HepG2 (cell line): ENCODE measurements around the gene CCNT2. TPM values are rescaled to one million over a fixed set of nuclear protein-coding genes. Genes with fewer than 3 reads are reported as not detected.

Source experiments
- ATAC-seq: fragments of 200-7000 bp; cut with Tn5 transposase; 3 replicates; pipeline ENCODE4 v1.9.1; 2020; ENCODE audit warnings: mild to moderate bottlenecking, moderate library complexity
- BruUV-seq: library from RNA; stranded (reverse); fragments of 400-500 nt; replicated peaks from 2 replicates; lab custom pipeline; 2021; lab: Mats Ljungman, UMichigan
- CTCF ChIA-PET: fragments of 300-600 bp; formaldehyde crosslinking; extraction: SDS; loops from one replicate; lab custom pipeline; 2021; ENCODE audit warnings: low total read pairs, inconsistent platforms, low intra/inter-chr PET ratio; lab: Yijun Ruan, JAX
- POLR2A ChIA-PET: fragments of 350-600 bp; sonication (Branson Sonifier 250); formaldehyde crosslinking; loops from one replicate; lab custom pipeline; 2020; ENCODE audit warnings: antibody characterized with exemption, inconsistent platforms; lab: Yijun Ruan, JAX
- DNase-seq: peaks from one replicate; pipeline ENCODE4 v3.0.0-alpha.2; 2015; ENCODE audit warnings: low spot score
- FAIRE-seq: peaks from 3 replicates; lab custom pipeline; 2011; peaks lifted over from hg19 to GRCh38; lab: Jason Lieb, UNC
- H2AFZ ChIP-seq: one replicate; pipeline ENCODE4 v1.6.1; 2011; ENCODE audit warnings: low read length, inconsistent platforms
- H3K27ac ChIP-seq: fragments of 300-600 bp; 3 replicates; pipeline ENCODE4 v1.8.0; 2011; ENCODE audit warnings: mixed run types, mild to moderate bottlenecking, mixed read lengths, low read length, inconsistent platforms; ENCODE audit not compliant: insufficient read depth; ENCODE audit errors: extremely low read length
- H3K27me3 ChIP-seq, 2 experiments: fragments of 200-600 bp in 1 of 2; 2 replicates in 1 of 2; 3 replicates in 1 of 2; pipeline versions ENCODE4 v1.6.0 to v1.8.0; 2011; ENCODE audit warnings: low read length in 2 of 2, mild to moderate bottlenecking in 2 of 2, moderate library complexity in 2 of 2, inconsistent platforms in 1 of 2; ENCODE audit not compliant: insufficient read depth in 2 of 2, control insufficient read depth in 1 of 2
- H3K36me3 ChIP-seq, 2 experiments: fragments of 200-600 bp in 1 of 2; replicated peaks in 1 of 2; 2 replicates in 1 of 2; 3 replicates in 1 of 2; pipeline versions ENCODE4 v1.5.1 to v1.8.0; 2011; ENCODE audit warnings: low read length in 2 of 2, inconsistent platforms in 1 of 2; ENCODE audit not compliant: insufficient read depth in 2 of 2, control insufficient read depth in 1 of 2
- H3K4me1 ChIP-seq: 2 replicates; pipeline ENCODE4 v1.5.1; 2012; ENCODE audit warnings: low read length, inconsistent platforms; ENCODE audit not compliant: insufficient read depth
- H3K4me2 ChIP-seq: 2 replicates; pipeline ENCODE4 v1.6.0; 2011; ENCODE audit warnings: low read depth, low read length, inconsistent platforms
- H3K4me3 ChIP-seq, 3 experiments: fragments of 200-600 bp in 1 of 3; sonication (generic), shearing (Covaris generic) in 1 of 3; replicated peaks in 1 of 3; 2 replicates each; pipeline ENCODE4 v1.5.1; 2011 to 2016; ENCODE audit warnings: low read length in 3 of 3, inconsistent platforms in 2 of 3, low read depth in 2 of 3, mild to moderate bottlenecking in 2 of 3, control low read depth in 1 of 3, mixed read lengths in 1 of 3; ENCODE audit not compliant: insufficient read depth in 1 of 3
- H3K79me2 ChIP-seq: one replicate; pipeline ENCODE4 v1.6.1; 2011; ENCODE audit warnings: low read length, inconsistent platforms; ENCODE audit not compliant: insufficient read depth
- H3K9ac ChIP-seq: 2 replicates; pipeline ENCODE4 v1.6.0; 2011; ENCODE audit warnings: mild to moderate bottlenecking, low read depth, low read length, inconsistent platforms; ENCODE audit not compliant: insufficient read depth
- H3K9me3 ChIP-seq: 2 replicates; pipeline ENCODE4 v1.5.1; 2012; ENCODE audit warnings: mild to moderate bottlenecking, low read length
- H4K20me1 ChIP-seq: 2 replicates; pipeline ENCODE4 v1.6.0; 2011; ENCODE audit warnings: inconsistent platforms, mild to moderate bottlenecking, low read length, moderate library complexity; ENCODE audit not compliant: insufficient read depth
- CHCHD3 ChIP-seq: sonication (generic); formaldehyde crosslinking; IDR thresholded peaks from 2 replicates; pipeline ENCODE4 v1.8.0; 2022; ENCODE audit warnings: mild to moderate bottlenecking, missing genetic modification reagents, moderate library complexity
- DR1 ChIP-seq: sonication (generic); formaldehyde crosslinking; IDR thresholded peaks from 2 replicates; pipeline ENCODE4 v1.8.0; 2021; ENCODE audit warnings: mild to moderate bottlenecking, missing genetic modification reagents, inconsistent platforms
- HCFC1 ChIP-seq: fragments of 150-350 bp; IDR thresholded peaks from 2 replicates; pipeline ENCODE4 v1.6.1; 2014; ENCODE audit warnings: low read depth, low read length
- MAZ ChIP-seq, 2 experiments: sonication (generic) in 1 of 2; formaldehyde crosslinking in 1 of 2; IDR thresholded peaks; 2 replicates each; pipeline versions ENCODE4 v1.5.0 to v1.6.1; 2012 to 2020; ENCODE audit warnings: low read depth in 2 of 2, mild to moderate bottlenecking in 2 of 2, borderline replicate concordance in 1 of 2, improper control_type of control experiment in 1 of 2, low read length in 1 of 2, missing genetic modification reagents in 1 of 2, moderate library complexity in 1 of 2
- SP2 ChIP-seq: sonication (generic); formaldehyde crosslinking; IDR thresholded peaks from 2 replicates; pipeline ENCODE4 v1.5.1; 2020; ENCODE audit warnings: mild to moderate bottlenecking, missing genetic modification reagents
- ZNF207 ChIP-seq: fragments of 450-650 bp; IDR thresholded peaks from 2 replicates; pipeline ENCODE4 v1.6.1; 2016; ENCODE audit warnings: antibody characterized with exemption, borderline replicate concordance
- ZNF446 ChIP-seq: sonication (generic); formaldehyde crosslinking; IDR thresholded peaks from 2 replicates; pipeline ENCODE4 v1.5.0; 2020; ENCODE audit warnings: mild to moderate bottlenecking, missing genetic modification reagents
- ZNF468 ChIP-seq: sonication (generic); formaldehyde crosslinking; IDR thresholded peaks from 2 replicates; pipeline ENCODE4 v1.8.0; 2022; ENCODE audit warnings: mild to moderate bottlenecking, moderate library complexity, missing genetic modification reagents
- ZNF570 ChIP-seq: sonication (generic); formaldehyde crosslinking; IDR thresholded peaks from 2 replicates; pipeline ENCODE4 v1.4.0; 2020; ENCODE audit warnings: mild to moderate bottlenecking, missing genetic modification reagents, borderline replicate concordance
- WGBS: methylation state at CpG from one replicate; pipeline ENCODE4 v1.1.6; 2017; ENCODE audit warnings: low lambda C conversion rate; 5-methylcytosine and 5-hydroxymethylcytosine counted together
- in situ Hi-C: cut with HindIII; loops from 2 replicates; pipeline ENCODE4 v1.10.0; 2017; ENCODE audit warnings: low pct_unique_long_range_greater_than_20kb; ENCODE audit not compliant: extremely low pct_ligation_motif_present
- intact Hi-C: fragments of 100-400 bp; cut with micrococcal nuclease; formaldehyde crosslinking; loops from one replicate; pipeline ENCODE4 v1.10.0; 2022; ENCODE audit not compliant: unreplicated experiment
- polyA plus RNA-seq, 8 experiments: library from polyadenylated mRNA; depleted of rRNA in 3 of 8; stranded (reverse) in 7 of 8; unstranded in 1 of 8; fragments of >200 nt; fragmentation: Illumina TruSeq in 4 of 8; extraction: Trizol in 4 of 8; gene quantifications; 2 replicates each; pipeline versions ENCODE4 v1.2.1 to v1.2.3, GENCODE V29; 2011 to 2016; ENCODE audit warnings: low read depth in 4 of 8, missing spikeins in 1 of 8, mixed read lengths in 1 of 8; ENCODE audit not compliant: insufficient read depth in 1 of 8
- total RNA-seq, 5 experiments: library from RNA; depleted of rRNA; stranded (reverse); fragments of >200 nt; fragmentation: Illumina TruSeq; extraction: Trizol; gene quantifications; 2 replicates each; pipeline ENCODE4 v1.2.3, GENCODE V29; 2016; ENCODE audit warnings: low read depth in 1 of 5
- TF ChIP-seq, protein P1 (sequence below): sonication (generic); formaldehyde crosslinking; conservative IDR thresholded peaks from 2 replicates; pipeline ENCODE4 v1.4.0; 2020; ENCODE audit warnings: missing genetic modification reagents
- TF ChIP-seq, protein P2 (sequence below): sonication (generic); formaldehyde crosslinking; IDR thresholded peaks from 2 replicates; pipeline ENCODE4 v1.4.0; 2020; ENCODE audit warnings: missing genetic modification reagents
- TF ChIP-seq, protein P3 (sequence below): sonication (generic); formaldehyde crosslinking; IDR thresholded peaks from 2 replicates; pipeline ENCODE4 v1.8.0; 2022; ENCODE audit warnings: missing genetic modification reagents, mild to moderate bottlenecking, borderline replicate concordance
- TF ChIP-seq, protein P4 (sequence below): IDR thresholded peaks from 2 replicates; pipeline ENCODE4 v1.6.1; 2016; ENCODE audit warnings: low read depth
- TF ChIP-seq, protein P5 (sequence below): sonication (generic); formaldehyde crosslinking; IDR thresholded peaks from 2 replicates; pipeline ENCODE4 v1.8.0; 2022; ENCODE audit warnings: mild to moderate bottlenecking, missing genetic modification reagents, moderate library complexity

The CCNT2 gene
- total and polyA plus RNA-seq, 2 of the 13 experiments (the other 11 are each of a cell fraction or from before 2014, with no cell fraction given), result 22.1 to 34.4 TPM

DNA sequence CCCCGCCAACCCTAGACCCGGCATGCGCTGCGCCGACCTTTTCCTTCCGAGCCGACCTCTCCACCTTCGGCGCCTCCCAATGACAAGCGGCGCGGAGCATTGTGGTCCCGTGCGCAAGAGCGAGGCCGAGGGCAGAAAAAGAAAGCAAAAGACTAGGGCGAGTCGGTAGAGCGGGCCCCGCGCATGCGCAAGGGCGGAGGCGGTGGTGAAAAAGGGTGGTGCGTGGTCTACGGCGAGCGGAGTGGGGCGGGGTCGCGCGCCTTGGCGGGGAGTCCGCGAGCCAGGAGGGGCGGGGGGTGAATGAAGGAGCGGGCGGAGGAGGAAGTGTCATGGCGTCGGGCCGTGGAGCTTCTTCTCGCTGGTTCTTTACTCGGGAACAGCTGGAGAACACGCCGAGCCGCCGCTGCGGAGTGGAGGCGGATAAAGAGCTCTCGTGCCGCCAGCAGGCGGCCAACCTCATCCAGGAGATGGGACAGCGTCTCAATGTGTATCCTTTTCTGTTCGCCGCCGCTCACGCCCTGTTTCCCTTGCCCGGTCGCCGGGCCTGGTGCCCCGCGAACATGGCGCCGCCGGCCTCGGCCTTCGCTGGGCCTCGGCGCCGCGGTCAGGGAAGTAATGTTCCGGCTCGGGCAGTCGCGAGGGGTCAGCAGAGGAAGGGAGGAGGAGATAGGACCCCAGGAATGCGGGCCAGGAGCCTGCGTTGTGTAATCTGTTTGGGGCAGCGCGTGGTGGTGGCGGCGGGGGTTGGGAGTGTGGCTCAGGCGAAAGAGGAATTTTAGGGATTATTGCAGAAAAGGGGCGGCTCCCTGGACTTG, at the start of gene CCNT2 (continued):
- TF ChIP-seq, protein P1, sequence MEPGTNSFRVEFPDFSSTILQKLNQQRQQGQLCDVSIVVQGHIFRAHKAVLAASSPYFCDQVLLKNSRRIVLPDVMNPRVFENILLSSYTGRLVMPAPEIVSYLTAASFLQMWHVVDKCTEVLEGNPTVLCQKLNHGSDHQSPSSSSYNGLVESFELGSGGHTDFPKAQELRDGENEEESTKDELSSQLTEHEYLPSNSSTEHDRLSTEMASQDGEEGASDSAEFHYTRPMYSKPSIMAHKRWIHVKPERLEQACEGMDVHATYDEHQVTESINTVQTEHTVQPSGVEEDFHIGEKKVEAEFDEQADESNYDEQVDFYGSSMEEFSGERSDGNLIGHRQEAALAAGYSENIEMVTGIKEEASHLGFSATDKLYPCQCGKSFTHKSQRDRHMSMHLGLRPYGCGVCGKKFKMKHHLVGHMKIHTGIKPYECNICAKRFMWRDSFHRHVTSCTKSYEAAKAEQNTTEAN (CRISPR knock-in tag), result peak; percentile 36; the same call in 1 of the 2 replicates
- TF ChIP-seq DR1 (CRISPR knock-in tag), result no peak
- TF ChIP-seq, protein P2, sequence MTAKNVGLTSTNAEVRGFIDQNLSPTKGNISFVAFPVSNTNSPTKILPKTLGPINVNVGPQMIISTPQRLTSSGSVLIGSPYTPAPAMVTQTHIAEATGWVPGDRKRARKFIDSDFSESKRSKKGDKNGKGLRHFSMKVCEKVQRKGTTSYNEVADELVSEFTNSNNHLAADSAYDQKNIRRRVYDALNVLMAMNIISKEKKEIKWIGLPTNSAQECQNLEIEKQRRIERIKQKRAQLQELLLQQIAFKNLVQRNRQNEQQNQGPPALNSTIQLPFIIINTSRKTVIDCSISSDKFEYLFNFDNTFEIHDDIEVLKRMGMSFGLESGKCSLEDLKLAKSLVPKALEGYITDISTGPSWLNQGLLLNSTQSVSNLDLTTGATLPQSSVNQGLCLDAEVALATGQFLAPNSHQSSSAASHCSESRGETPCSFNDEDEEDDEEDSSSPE (CRISPR knock-in tag), result peak; percentile 90
- no peak for TF ChIP-seq CHCHD3 (CRISPR knock-in tag)
- TF ChIP-seq MAZ (IDR thresholded peaks at IDR 0.05; ENCODE audit: borderline replicate concordance, low read depth, low read length), result peak; percentile 98
- TF ChIP-seq MAZ (CRISPR knock-in tag; IDR thresholded peaks at IDR 0.05; ENCODE audit: low read depth), result peak; percentile 99

DNA sequence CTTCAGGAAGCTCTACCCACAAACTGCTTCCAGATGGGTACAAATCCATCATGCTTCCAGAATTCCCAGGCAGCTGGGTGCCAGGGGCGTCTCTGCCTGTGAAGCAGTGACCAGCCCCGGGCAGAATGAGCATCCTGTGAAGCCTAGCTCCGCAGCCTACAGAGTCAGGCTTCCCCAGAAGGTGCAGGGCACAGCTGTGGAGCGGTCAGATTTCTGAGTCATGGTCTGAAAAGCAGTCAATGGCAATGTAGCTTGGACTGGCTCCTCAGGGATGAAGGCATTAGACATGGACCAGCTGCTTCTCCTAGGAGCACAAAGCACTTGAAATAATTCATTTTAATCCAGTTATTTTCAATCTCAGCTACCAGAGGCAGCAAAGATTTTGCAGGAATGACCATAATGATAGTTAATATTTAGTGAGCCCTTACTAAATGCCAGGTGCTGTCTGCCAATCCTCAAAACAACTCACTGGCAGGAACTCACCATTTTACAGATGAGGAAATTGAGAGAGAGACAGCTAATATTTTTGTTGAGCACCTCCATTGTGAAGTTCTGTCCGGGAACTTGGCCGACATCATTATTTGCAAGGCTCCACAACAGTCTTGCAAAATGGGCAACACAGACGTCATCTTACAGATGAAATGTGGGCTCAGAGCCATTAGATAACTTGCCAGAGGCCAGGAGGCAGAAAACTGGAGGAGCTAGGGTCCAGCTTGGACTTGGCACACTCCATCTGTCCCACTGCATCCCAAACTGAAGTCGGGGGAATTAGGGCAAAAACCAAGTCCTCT, 48.5 kb upstream of the CCNT2 start:
- Histone ChIP-seq H3K4me3 (no peak overlapping the region), H3K27me3 (no peaks in the 10 kb centered on the region), H3K4me2 (no peak overlapping the region), H3K4me1 (no peaks in the 10 kb centered on the region), H3K79me2 (no peaks in the 10 kb centered on the region), H4K20me1 (no peaks in the 10 kb centered on the region), H3K9me3 (no peaks in the 10 kb centered on the region), H3K9ac (no peak overlapping the region), H2AFZ (no peak overlapping the region), H3K27ac (no peak overlapping the region), H3K36me3 (no peaks in the 10 kb centered on the region)
- ChIA-PET POLR2A (no interaction called here), CTCF (no interaction called here)
- no peak for FAIRE-seq
- 45% methylated on average over 6 of the region's 8 CpGs for WGBS
- DNase-seq, result no peak
- in situ Hi-C loops (no loop called here), intact Hi-C loops (no loop called here)
- BruUV-seq, result no TSS peak
- no peak for ATAC-seq
- no peak for TF ChIP-seq SP2
- TF ChIP-seq, protein P3, sequence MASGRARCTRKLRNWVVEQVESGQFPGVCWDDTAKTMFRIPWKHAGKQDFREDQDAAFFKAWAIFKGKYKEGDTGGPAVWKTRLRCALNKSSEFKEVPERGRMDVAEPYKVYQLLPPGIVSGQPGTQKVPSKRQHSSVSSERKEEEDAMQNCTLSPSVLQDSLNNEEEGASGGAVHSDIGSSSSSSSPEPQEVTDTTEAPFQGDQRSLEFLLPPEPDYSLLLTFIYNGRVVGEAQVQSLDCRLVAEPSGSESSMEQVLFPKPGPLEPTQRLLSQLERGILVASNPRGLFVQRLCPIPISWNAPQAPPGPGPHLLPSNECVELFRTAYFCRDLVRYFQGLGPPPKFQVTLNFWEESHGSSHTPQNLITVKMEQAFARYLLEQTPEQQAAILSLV (CRISPR knock-in tag), result no peak
- TF ChIP-seq, protein P4, sequence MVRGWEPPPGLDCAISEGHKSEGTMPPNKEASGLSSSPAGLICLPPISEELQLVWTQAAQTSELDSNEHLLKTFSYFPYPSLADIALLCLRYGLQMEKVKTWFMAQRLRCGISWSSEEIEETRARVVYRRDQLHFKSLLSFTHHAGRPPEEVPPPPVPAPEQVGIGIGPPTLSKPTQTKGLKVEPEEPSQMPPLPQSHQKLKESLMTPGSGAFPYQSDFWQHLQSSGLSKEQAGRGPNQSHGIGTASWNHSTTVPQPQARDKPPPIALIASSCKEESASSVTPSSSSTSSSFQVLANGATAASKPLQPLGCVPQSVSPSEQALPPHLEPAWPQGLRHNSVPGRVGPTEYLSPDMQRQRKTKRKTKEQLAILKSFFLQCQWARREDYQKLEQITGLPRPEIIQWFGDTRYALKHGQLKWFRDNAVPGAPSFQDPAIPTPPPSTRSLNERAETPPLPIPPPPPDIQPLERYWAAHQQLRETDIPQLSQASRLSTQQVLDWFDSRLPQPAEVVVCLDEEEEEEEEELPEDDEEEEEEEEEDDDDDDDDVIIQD (CRISPR knock-in tag), result no peak
- no peak for TF ChIP-seq ZNF468 (CRISPR knock-in tag)
- TF ChIP-seq HCFC1, result no peak
- no peak for TF ChIP-seq ZNF570 (CRISPR knock-in tag)
- TF ChIP-seq, protein P5, sequence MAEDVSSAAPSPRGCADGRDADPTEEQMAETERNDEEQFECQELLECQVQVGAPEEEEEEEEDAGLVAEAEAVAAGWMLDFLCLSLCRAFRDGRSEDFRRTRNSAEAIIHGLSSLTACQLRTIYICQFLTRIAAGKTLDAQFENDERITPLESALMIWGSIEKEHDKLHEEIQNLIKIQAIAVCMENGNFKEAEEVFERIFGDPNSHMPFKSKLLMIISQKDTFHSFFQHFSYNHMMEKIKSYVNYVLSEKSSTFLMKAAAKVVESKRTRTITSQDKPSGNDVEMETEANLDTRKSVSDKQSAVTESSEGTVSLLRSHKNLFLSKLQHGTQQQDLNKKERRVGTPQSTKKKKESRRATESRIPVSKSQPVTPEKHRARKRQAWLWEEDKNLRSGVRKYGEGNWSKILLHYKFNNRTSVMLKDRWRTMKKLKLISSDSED, result no peak
- TF ChIP-seq ZNF207, result no peak
- TF ChIP-seq ZNF446 (CRISPR knock-in tag), result no peak
